ENCODE measurements around the gene GOPC. TPM values are rescaled to one million over a fixed set of nuclear protein-coding genes. Genes with fewer than 3 reads are reported as not detected.

The GOPC gene
- total RNA-seq, 3 donors from 2014 or later: 25.6 to 36.6 (median 29.5) TPM

GRCh38 chr6:117595099-117595923 lies 7.0 kb downstream of the GOPC start:
- DNase-seq (ENCODE audit: low spot score in 2 of 2): no peak
- intact Hi-C loops (cut with DNase I; ENCODE audit: low total_unique reads): no loop called here
- no peak overlapping the region for H3K4me3 ChIP-seq
- H3K36me3 ChIP-seq: no peaks in the 10 kb centered on the region
- no peaks in the 10 kb centered on the region for H3K27me3 ChIP-seq
- TF ChIP-seq CTCF (IDR thresholded peaks at IDR 0.05) (no peak), POLR2A (IDR thresholded peaks at IDR 0.05) (no peak), POLR2AphosphoS5 (IDR thresholded peaks at IDR 0.05) (no peak)
- H3K9me3 ChIP-seq: no peaks in the 10 kb centered on the region
- peaks cover 0 to 6% of the 10 kb centered on the region in 2 donors for H3K4me1 ChIP-seq
- no peak overlapping the region for H3K27ac ChIP-seq

DNA sequence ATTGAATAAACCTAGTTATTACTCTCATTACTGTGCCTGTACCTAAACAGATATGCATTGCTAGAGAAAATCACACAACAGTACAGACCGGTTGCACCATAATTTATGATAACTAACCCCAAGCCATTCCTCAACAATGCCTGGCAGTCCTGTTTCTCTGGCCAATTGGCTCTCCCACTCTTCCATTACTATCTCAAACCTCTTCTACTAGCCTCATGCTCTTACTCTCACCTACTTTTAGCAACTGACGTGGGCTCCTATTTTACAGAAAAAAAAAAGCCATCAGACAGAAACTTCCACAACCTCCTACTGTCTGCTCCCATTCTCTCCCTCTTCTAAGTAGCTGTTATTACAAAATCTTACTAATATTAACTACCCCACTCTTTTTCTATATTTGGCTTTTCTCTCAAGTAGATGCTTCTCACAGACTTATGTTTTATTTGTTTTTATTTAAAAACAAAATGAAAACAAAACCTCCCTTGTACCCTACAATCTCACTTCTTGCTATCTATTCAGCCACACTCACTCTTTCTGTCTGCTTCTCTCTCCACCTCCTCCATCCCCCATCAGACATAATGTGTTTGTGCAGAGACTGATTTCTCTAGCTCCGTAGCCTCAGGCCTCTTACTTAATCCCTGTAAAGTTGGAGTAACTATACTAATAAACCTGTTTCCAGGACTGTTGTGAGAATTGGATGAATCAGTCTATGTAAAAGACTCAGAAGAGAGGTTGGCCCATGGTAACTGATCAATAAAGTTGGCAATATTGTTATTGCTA lies 9.1 kb downstream of the GOPC start:
- Histone ChIP-seq H3K36me3 (no peaks in the 10 kb centered on the region), H3K4me3 (no peak overlapping the region)
- TF ChIP-seq POLR2A (IDR thresholded peaks at IDR 0.05) (no peak), CTCF (IDR thresholded peaks at IDR 0.05) (no peak), POLR2AphosphoS5 (IDR thresholded peaks at IDR 0.05) (no peak)

GRCh38 chr6:117591405-117591804 lies 10.9 kb downstream of the GOPC start:
- TF ChIP-seq CTCF (IDR thresholded peaks at IDR 0.05): no peak
- no peak for TF ChIP-seq POLR2AphosphoS5 (IDR thresholded peaks at IDR 0.05)
- TF ChIP-seq POLR2A (IDR thresholded peaks at IDR 0.05): no peak
- no peak for DNase-seq (ENCODE audit: low spot score in 2 of 2)
- no peaks in the 10 kb centered on the region for H3K4me1 ChIP-seq
- no peaks in the 10 kb centered on the region for H3K36me3 ChIP-seq
- intact Hi-C loops (cut with DNase I; ENCODE audit: low total_unique reads): no loop called here
- H3K4me3 ChIP-seq: no peak overlapping the region
- no peaks in the 10 kb centered on the region for H3K27me3 ChIP-seq
- no peak overlapping the region for H3K27ac ChIP-seq
- no peaks in the 10 kb centered on the region for H3K9me3 ChIP-seq

More for the DNA sequence above, 9.1 kb downstream of the GOPC start:
- H3K27me3 ChIP-seq: no peaks in the 10 kb centered on the region
- H3K27ac ChIP-seq: no peak overlapping the region
- DNase-seq (ENCODE audit: low spot score in 2 of 2): no peak
- no peaks in the 10 kb centered on the region for H3K4me1 ChIP-seq
- no peaks in the 10 kb centered on the region for H3K9me3 ChIP-seq
- intact Hi-C loops (cut with DNase I; ENCODE audit: low total_unique reads): no loop called here

GRCh38 chr6:117590447-117590846 lies 11.9 kb downstream of the GOPC start:
- H3K27me3 ChIP-seq: no peaks in the 10 kb centered on the region
- no peaks in the 10 kb centered on the region for H3K9me3 ChIP-seq
- no peak for DNase-seq (ENCODE audit: low spot score in 2 of 2)
- intact Hi-C loops (cut with DNase I; ENCODE audit: low total_unique reads): no loop called here
- no peaks in the 10 kb centered on the region for H3K4me1 ChIP-seq
- no peaks in the 10 kb centered on the region for H3K36me3 ChIP-seq
- TF ChIP-seq POLR2AphosphoS5 (IDR thresholded peaks at IDR 0.05): no peak
- no peak for TF ChIP-seq POLR2A (IDR thresholded peaks at IDR 0.05)
- no peak for TF ChIP-seq CTCF (IDR thresholded peaks at IDR 0.05)
- no peak overlapping the region for H3K27ac ChIP-seq
- no peak overlapping the region for H3K4me3 ChIP-seq

DNA sequence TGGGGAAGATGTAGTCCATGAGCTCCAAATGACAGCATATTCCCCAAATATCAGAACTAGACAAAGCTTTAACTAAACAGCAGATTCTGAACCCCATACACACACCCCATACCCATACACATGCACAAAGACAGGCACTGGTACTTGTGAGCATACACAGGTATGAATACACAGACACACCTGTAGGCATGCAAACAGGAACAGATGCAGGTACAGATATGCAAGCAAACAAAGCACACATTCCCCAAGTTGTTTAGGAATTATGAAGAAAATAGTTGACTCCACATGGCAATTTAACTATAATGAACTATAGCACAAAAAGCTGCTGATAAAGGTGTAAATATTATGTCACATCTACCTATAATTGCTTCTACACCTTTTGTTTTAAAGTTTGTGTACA lies 16.7 kb downstream of the GOPC start:
- Histone ChIP-seq H3K9me3 (peaks cover 0 to 5% of the 10 kb centered on the region in 2 donors), H3K4me3 (no peak overlapping the region), H3K4me1 (no peaks in the 10 kb centered on the region), H3K27me3 (no peaks in the 10 kb centered on the region), H3K36me3 (no peaks in the 10 kb centered on the region), H3K27ac (no peak overlapping the region)
- no peak for DNase-seq (ENCODE audit: low spot score in 2 of 2)
- intact Hi-C loops (cut with DNase I; ENCODE audit: low total_unique reads): no loop called here
- TF ChIP-seq POLR2AphosphoS5 (IDR thresholded peaks at IDR 0.05) (no peak), CTCF (IDR thresholded peaks at IDR 0.05) (no peak), POLR2A (IDR thresholded peaks at IDR 0.05) (no peak)

All from breast epithelium (tissue), 4 donors.